ENCODE data around the gene TSPAN14. TPM values are rescaled to one million over a fixed set of nuclear protein-coding genes. Genes with fewer than 3 reads are reported as not detected.

Gene TSPAN14
- total RNA-seq, 1 donor = 23.9 TPM

DNA sequence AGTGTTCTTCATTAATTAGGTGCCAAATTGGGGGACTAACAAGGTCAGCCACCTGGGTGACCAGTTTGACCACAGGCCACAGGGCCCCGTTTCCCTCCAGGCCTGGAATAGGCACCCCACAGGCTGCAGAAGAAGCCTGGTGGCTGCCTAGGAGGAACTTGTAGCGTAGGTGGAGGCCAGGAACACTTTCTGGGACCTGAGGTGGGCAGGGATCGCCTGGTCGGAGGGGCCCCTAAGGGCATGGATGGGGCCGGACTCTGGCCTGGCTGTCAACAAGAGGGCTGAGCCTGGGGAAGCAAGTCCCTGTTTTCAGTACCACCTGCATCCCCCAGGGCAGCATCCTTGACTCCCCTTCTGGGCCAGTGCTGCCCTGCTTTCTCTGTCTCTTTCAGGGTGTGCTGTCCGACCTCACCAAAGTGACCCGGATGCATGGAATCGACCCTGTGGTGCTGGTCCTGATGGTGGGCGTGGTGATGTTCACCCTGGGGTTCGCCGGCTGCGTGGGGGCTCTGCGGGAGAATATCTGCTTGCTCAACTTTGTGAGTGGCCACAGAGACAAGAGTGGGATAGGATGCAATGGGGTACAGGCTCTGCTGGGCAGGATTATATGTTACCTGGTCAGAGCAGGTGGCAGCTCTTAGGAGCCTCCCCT is 52.9 kb downstream of the TSPAN14 start:
- H2AFZ ChIP-seq (ENCODE audit: low read length) = no peak overlapping the region
- no peaks in the 10 kb centered on the region for H3K9me3 ChIP-seq (ENCODE audit: low read depth, low read length)
- H4K20me1 ChIP-seq (ENCODE audit: insufficient read depth, low read length) = peaks cover 10% of the 10 kb centered on the region
- no peak overlapping the region for H3K4me2 ChIP-seq (ENCODE audit: insufficient read depth, low read length)
- peaks cover under 1% of the 10 kb centered on the region for H3K36me3 ChIP-seq (ENCODE audit: insufficient read depth, low read length)
- no peak overlapping the region for H3K27ac ChIP-seq (ENCODE audit: low read depth, low read length)
- TF ChIP-seq, protein P1, sequence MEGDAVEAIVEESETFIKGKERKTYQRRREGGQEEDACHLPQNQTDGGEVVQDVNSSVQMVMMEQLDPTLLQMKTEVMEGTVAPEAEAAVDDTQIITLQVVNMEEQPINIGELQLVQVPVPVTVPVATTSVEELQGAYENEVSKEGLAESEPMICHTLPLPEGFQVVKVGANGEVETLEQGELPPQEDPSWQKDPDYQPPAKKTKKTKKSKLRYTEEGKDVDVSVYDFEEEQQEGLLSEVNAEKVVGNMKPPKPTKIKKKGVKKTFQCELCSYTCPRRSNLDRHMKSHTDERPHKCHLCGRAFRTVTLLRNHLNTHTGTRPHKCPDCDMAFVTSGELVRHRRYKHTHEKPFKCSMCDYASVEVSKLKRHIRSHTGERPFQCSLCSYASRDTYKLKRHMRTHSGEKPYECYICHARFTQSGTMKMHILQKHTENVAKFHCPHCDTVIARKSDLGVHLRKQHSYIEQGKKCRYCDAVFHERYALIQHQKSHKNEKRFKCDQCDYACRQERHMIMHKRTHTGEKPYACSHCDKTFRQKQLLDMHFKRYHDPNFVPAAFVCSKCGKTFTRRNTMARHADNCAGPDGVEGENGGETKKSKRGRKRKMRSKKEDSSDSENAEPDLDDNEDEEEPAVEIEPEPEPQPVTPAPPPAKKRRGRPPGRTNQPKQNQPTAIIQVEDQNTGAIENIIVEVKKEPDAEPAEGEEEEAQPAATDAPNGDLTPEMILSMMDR (IDR thresholded peaks at IDR 0.05; ENCODE audit: extremely low read depth, low read depth, low read length) = no peak
- H3K79me2 ChIP-seq (ENCODE audit: insufficient read depth, low read length) = peaks cover 18% of the 10 kb centered on the region
- no peaks in the 10 kb centered on the region for H3K27me3 ChIP-seq (ENCODE audit: insufficient read depth, low read length)
- no peak overlapping the region for H3K4me3 ChIP-seq (ENCODE audit: insufficient read depth, low read length)
- DNase-seq (ENCODE audit: insufficient read length, low spot score, missing footprints) = peak; percentile 37
- H3K4me1 ChIP-seq (ENCODE audit: insufficient read depth, low read length) = peaks cover 35% of the 10 kb centered on the region

DNA sequence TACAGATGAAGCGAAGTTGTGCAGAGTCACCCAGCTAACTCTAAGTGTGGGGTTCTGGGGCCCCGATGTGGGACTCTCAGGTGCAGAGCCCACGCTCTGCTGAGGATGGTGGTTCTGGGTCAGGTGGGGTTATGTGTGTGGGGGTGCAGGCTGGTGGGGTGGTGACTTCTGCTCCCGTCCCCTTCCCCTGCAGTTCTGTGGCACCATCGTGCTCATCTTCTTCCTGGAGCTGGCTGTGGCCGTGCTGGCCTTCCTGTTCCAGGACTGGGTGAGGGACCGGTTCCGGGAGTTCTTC is 54.9 kb downstream of the TSPAN14 start:
- Histone ChIP-seq H3K79me2 (ENCODE audit: insufficient read depth, low read length) (peaks cover 6% of the 10 kb centered on the region), H3K9me3 (ENCODE audit: low read depth, low read length) (no peaks in the 10 kb centered on the region), H3K4me3 (ENCODE audit: insufficient read depth, low read length) (no peak overlapping the region), H4K20me1 (ENCODE audit: insufficient read depth, low read length) (peaks cover 9% of the 10 kb centered on the region), H3K4me2 (ENCODE audit: insufficient read depth, low read length) (no peak overlapping the region), H2AFZ (ENCODE audit: low read length) (no peak overlapping the region), H3K36me3 (ENCODE audit: insufficient read depth, low read length) (peaks cover 6% of the 10 kb centered on the region), H3K4me1 (ENCODE audit: insufficient read depth, low read length) (peaks cover 27% of the 10 kb centered on the region), H3K27me3 (ENCODE audit: insufficient read depth, low read length) (no peaks in the 10 kb centered on the region), H3K27ac (ENCODE audit: low read depth, low read length) (no peak overlapping the region)
- DNase-seq (ENCODE audit: insufficient read length, low spot score, missing footprints) = no peak
- TF ChIP-seq, protein P1 (IDR thresholded peaks at IDR 0.05; ENCODE audit: extremely low read depth, low read depth, low read length) = no peak

DNA sequence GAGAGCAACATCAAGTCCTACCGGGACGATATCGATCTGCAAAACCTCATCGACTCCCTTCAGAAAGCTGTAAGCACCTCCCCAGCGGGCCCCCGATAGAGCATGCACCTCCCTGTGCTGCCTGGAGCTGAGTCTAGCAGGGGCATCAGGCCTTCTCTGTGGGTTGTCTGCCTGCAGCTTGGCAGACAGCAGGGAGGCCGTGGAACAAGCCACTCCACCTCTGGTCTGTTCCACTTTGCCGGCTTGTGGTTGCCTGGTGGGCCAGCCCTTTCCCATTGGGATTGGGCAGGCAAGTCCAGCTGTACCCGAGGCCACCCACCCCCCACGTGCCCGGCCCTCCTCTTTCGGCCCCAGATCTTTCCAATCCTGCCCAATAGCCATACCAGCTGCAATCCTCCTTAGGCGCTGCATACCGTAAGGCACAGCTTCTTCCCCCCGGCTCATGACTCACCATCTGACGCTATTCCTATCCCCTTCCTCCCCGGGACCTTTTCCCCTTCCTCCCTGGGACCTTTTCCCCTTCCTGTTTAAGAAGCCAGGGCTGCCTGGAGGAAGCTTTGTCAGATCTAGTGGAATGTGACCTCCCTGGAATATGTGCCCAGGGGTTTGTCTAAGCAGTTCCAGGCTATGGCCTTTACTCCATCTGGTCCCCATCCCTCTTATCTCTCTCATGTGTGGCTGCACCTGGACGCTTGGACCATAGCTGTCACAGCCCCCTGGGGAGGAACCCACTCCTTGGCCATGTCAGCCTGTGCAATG is 55.5 kb downstream of the TSPAN14 start:
- peaks cover 6% of the 10 kb centered on the region for H3K36me3 ChIP-seq (ENCODE audit: insufficient read depth, low read length)
- peak; percentile 91 for DNase-seq (ENCODE audit: insufficient read length, low spot score, missing footprints)

More for the DNA sequence above, 55.5 kb downstream of the TSPAN14 start:
- no peak overlapping the region for H2AFZ ChIP-seq (ENCODE audit: low read length)
- TF ChIP-seq, protein P1 (IDR thresholded peaks at IDR 0.05; ENCODE audit: extremely low read depth, low read depth, low read length) = no peak
- H3K9me3 ChIP-seq (ENCODE audit: low read depth, low read length) = no peaks in the 10 kb centered on the region
- peaks cover 27% of the 10 kb centered on the region for H3K4me1 ChIP-seq (ENCODE audit: insufficient read depth, low read length)
- H3K27ac ChIP-seq (ENCODE audit: low read depth, low read length) = peak overlapping the region; percentile 19
- H4K20me1 ChIP-seq (ENCODE audit: insufficient read depth, low read length) = peaks cover 4% of the 10 kb centered on the region
- H3K4me2 ChIP-seq (ENCODE audit: insufficient read depth, low read length) = peak overlapping the region; percentile 7
- H3K27me3 ChIP-seq (ENCODE audit: insufficient read depth, low read length) = no peaks in the 10 kb centered on the region
- H3K4me3 ChIP-seq (ENCODE audit: insufficient read depth, low read length) = no peak overlapping the region
- H3K79me2 ChIP-seq (ENCODE audit: insufficient read depth, low read length) = peaks cover 1% of the 10 kb centered on the region

Data from osteoblast (primary cell).